HG02970 (cell line): Measurements from ENCODE around the gene LRBA.

Source experiments
- ATAC-seq: cut with Tn5 transposase; IDR thresholded peaks from one replicate; pipeline ENCODE4 v1.9.1; 2021; ENCODE audit warnings: mild to moderate bottlenecking, moderate library complexity, moderate number of reproducible peaks; ENCODE audit not compliant: unreplicated experiment, low FRiP score

LRBA gene

DNA sequence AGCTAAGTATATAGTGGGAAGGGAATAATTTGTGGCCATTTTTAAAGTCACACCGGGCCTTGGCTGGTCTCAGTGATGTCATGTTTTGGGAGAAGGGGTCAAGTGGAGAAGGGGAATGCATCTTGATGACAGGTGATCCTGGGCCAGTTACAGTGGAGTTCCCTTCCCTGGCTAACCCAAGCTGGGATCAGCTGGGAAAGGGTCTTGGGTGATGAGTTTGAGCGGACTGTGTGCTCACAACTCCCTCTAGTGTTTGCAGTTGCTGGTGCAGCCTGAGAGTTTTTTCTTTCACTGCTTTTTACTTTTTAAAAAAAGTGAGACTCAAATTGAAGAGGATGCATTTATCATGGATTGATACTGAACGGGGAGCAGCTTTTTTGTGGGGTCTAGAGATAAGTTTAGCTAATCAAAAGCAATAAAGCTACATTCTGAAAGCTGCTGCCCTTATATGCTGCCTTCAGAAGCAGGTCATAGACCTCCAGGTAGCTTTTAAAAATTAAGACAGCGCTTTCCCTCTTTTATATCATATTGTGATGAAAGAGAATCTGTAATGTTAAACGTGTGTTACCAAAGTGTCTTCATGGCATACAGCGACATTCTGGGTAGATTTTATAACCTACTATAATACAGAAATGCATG is 772.1 kb downstream of the LRBA start:
- ATAC-seq, result no peak

DNA sequence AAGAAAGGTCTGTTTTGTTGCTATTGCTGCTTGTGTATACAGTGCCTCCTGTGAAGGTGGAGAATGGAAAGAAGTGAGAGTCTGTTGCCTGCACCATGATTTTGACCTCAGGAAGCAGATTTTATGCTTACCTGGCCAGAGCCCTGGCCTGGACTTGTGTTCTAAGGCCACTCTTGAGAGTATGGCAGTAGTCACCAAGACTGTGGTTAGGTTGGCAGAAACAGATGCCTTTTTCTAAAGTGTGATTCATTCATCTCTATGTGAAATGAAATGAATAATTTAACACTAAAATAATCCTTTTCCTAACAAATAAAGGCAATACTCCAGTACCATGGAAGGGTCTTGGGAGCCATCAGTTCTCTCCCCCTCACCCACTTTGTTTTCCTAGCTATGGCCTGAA is 775.1 kb downstream of the LRBA start:
- ATAC-seq, result no peak

DNA sequence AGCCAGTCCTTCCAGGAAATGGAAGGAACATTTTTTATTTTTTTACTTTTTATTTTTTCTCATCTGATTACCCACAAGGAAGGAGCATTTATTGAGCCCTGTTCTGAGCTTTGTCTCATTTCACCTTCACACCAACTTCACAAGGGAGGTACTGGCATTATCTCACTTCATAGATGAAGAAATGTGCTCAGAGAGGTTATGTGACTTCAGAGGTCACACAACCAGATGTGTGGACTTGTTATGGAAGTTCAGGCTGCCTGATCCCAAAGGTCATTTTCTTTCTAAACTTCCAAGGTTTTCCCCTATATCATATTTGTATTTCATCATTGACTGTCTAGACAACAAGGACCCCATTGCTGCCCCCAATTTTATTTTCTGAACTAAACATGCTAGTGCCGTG is 776.5 kb downstream of the LRBA start:
- ATAC-seq, result no peak

DNA sequence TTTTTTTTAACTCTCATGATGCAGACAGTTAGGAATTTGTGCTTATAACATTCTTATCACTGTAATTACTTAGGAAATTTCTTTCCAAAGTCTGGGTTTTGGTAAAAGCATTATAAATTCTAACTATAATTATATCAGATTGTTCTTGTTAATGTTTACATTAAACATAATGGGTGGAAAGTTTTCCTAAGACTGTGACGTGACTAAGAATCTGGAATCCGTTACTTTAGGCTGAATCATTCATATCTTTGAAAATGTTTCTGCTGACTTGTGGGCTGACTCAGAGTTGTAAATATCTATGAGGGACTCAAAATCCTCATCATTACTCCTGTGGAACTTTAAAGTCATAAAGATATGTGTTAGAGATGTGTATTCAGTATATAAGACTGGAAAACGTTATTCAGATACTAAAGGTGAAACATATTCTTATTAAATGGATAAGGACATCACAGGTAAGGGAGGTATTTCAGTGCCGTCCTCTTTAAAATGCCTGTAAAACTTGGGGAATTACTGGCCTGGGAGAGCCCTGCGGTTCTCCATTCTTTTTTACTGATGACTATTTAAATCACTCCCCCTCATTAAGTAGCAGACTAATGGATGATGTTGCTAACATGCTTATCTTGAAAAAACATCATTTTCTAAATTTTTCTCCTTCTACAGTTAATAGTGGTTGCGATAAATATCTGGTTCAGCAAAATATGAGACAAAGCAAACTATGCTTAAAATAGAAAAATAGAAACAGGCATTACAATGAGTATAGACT is 777.8 kb downstream of the LRBA start:
- no peak for ATAC-seq

DNA sequence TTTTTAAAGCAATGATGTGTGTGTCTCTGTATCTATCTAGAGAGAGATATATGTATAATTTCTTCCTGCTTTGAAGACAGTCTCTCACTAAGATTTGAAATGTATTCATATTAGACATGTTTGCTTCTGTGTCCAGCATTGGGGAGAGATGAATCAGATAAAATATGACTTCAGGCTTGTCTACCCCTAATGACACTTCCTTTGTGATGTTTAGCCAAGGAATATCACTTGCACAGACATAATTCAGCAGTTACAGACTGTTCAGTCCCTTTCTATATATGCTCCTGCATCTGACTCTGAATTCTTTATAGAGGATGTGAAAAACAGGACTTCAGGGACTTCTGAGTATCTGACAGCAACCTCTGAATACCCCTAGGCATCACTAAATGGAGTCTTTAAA is 778.5 kb downstream of the LRBA start:
- no peak for ATAC-seq

DNA sequence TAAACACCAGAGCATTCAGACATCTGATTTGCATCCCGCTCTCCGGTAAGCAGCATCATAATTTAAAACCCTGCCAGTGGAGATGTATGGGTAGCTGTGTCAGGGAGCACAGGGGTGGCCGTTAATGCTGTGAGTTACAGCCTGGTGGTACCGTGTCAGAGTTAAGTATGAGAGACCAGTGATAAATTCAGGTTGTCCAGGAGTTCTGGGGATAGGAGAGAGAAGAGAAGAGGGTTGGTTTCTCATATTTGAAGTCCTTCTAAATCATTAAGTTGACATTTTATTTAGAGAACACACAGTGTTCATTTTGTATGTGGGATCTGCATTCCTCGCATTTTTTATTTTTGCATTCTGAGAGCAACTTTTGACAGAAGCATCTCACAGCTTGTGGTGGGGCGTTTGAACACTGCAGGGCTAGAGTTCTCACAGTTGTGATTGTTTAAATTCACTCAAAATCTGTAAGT is 779.2 kb downstream of the LRBA start:
- no peak for ATAC-seq

DNA sequence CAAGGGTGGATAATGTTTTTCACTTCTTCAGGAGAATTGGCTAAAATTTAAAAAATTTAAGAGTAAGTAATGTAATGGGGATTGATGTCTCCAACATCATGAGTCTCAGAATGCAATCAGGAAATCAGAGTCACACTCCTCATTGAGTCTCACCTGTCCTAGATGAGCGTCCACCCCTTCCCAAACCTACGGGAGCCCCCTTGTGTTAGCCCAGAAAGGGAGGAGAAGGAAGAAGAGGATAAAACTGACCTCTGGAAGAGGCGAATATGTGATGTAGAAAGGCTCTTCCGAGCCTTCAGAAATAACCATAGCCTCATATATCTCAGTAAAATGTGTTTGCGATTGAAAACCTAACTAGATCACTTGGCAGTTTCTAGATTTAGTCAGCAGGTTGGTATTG is 779.8 kb downstream of the LRBA start:
- ATAC-seq, result no peak

DNA sequence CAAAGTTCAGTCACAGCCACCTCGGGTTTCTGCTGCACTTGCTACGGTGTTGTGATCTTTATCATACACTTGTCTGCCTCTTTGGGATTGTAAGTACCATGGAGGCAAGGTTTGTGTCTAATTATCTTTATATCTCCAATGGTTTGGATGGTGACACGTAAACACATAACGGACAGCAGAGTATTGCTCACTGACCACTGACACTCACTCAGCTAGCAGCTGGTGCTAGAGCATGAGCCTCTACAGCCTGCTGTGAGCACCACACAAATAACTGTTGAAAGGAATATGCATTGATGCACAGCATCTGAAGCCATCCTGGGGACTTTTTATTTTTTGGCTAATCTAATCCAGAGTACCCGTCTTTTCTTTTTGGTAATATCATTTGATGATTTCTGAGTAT is 780.8 kb downstream of the LRBA start:
- ATAC-seq, result no peak

DNA sequence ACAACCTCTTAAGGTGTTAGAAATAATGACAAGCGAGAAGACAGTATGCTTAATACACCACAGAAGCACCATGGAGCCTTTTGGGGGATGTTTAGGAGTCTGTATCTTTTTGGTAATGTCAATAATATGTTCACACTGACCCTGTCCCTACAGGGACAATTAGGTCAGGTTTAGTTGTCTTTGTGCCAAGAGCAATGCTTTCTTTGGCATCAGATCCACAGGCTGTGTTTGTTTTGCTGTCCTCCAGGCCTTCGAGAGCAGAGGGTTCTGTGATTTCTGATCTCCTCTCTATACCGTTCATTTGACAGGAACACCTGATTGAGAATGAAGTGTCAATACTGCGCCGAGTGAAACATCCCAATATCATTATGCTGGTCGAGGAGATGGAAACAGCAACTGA is 783.1 kb downstream of the LRBA start:
- ATAC-seq, result no peak

DNA sequence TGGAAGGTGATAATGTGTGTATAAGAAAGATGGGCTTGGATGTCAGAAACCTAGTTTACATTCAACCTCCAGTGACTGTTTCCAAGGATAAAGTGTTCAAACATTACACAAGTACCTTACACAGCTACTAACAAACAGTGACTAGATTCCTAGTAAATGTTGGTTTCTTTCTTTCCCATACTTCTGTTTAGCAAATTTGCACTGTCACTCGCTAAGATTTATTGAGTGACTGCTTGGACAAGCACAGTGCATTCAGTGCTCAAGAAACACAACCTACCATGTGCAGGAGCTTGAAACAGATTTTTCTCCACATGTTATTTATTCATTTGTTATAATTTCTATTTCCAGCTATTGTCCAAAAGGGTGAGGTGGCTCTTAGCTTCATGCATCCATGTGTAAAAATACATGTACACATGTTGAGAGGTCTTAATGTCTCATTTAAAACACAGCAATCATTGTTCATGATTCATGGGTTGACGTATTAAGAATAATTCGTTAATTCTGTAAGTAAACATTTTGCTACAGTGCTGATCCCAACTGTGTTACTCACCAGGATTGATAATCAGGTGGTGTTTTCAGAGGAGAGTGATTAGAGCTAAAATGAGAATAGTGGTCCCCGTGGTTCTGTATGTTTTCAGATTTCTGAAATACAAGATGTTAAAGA is 783.8 kb downstream of the LRBA start:
- ATAC-seq, result no peak

DNA sequence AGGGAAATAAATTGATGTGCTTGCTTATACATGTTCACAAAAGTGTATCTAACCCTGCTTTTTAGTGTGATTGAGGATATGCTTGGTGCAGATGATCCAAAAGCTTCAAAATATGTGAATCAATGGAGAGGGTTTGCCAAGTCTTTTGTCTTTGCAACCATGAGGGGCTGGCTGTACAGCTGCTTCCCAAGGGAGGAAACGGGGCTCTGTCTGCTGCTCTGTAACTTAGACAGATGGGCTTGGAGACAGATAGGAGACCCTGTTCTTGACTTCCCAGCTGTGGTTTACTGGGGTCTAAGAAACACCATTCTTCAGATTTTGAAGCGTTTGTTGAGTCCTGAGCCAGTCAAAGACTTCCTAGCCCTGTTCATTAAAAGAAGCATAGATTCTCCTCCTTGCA is 784.5 kb downstream of the LRBA start:
- no peak for ATAC-seq

DNA sequence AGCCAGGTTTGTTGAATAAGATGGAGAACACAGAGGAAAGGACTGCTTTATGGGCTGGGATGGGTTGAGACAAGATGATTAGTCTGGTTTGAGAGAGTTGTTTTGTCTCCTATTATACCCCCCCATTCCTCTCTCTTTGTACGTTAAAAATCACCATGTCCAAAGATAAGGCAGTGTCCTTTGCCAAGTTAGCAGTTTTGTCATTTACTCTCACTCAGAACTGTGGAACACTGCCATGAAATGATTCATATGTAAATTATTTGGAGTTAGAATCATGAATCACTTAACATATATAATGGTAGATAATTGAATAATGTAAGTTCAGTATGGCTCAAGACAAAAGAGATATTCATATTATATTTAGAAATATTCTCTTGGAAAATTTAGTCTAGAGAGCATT is 785.6 kb downstream of the LRBA start:
- no peak for ATAC-seq

DNA sequence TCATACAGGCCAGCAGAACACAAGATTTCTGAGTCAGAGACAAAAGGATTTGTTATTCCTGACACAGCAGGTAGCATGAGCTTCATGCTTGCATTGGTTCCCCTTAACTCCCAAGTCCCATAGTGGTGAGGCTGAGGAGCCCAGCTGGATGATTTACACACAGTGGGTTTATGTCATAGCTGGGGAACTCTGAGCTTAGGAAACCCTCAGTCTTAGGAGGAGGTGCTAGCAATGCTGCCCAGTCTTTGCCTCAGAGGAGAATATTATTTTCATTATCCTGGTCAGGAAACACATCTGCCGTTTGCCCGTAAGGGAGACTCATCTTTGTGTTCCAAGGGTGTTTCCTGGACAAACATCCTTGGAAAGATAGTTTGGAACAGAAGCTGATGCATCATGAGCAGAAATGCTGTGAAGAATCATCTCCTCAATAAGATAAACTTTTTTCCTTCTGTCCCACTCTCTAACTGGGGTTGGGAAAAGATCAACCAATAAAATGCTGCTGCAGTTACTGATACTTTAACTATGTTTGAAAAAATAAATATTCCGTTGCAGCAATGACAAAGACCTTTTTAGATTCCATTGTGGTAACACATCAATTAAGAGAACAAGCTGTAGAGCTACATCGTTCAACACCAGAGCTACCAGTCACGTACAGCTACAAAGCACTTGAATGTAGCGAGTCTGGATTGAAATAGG is 790.0 kb downstream of the LRBA start:
- no peak for ATAC-seq

DNA sequence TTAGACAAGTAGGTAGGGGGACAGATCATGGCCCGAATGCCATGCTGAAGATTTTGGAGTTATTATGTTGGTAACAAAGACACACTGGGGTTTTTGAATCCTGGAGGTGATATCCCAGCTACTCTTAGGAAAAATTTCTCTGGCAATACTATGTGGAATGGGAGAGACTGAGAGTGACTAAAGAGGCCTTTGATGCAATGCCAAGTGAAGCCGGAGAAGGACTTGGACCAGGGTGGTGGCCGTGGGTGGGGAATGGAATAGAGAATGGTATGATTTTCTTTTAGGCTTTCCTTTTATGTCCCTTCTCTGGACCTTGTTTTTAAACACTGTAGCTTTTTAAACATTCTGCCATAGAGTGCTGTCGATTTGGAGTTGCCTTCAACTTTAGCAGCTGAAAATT is 795.2 kb downstream of the LRBA start:
- ATAC-seq, result no peak

DNA sequence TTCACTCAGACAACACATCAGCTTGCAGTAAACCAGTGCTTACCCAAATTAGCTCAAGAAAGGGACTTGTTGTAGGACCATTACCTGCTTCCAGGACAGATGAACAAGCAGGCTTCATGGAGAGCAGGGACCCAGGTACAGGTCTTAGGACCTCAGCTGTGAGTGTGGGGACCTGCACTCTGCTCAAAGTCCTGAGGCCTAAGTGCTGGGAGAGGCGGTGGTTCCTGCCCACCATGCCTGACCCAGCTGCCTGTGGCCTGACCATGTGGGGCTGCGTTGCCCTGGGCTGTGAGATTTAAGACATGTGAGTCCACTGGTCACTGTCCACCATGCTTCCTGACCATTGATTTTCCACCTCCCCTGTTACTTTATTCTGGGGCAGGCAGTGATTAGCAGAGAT is 796.6 kb downstream of the LRBA start:
- no peak for ATAC-seq

DNA sequence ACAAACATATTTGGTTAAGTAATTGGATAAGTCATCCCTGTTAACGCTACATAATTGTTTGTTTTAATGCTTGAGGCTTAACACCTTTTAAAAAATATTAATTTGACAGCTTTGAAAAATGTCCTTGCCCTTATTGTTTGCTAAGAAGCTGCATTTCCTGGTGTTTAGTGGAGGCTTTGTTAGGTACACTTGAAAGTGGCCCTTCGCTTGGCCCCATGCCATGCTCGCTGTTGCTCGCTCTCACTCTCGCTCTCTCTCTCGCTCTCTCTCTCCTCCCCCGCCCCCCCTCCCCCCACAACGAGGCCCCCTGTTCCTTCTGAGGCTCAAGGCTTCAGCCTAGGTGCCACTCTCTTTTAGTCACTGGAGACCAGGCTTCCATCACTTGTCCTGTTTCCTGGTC is 797.3 kb downstream of the LRBA start:
- no peak for ATAC-seq

DNA sequence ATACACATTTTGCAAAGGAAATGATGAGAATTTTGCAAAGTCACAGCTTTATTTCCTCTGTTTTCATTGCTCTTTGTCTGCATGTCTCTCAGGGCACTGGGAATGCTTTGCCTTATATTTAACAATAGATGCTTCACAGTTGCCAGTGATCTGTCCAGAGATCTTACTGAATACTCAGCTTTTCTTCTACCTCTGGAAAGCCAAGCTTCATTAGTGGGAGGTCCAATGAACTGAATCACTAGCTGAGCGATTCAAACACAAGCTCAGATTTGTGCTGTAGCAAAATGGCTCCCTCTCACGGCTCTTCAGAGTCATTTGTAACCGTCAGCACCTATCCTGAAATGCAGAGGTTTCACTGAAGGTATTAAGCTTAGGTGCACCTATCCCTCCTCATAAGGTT is 797.9 kb downstream of the LRBA start:
- ATAC-seq, result no peak

DNA sequence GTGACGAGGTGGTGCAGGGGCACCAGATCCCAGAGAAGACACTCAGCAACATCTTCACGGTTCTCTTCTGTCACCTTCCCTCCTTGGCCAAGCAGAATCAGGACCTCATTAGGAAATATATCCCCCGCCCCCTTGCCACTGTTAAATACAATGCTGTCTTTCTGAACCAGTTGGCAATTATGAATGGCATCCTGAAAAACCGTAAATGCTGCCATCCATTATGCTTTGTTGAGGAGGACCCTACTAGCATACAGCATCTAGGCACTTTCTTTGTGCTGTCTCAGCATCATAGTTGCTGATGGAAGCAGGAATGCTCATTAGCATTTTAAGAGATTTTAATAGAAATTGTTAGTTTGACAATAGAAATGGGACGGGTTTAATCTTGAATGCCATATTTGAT is 798.4 kb downstream of the LRBA start:
- no peak for ATAC-seq

DNA sequence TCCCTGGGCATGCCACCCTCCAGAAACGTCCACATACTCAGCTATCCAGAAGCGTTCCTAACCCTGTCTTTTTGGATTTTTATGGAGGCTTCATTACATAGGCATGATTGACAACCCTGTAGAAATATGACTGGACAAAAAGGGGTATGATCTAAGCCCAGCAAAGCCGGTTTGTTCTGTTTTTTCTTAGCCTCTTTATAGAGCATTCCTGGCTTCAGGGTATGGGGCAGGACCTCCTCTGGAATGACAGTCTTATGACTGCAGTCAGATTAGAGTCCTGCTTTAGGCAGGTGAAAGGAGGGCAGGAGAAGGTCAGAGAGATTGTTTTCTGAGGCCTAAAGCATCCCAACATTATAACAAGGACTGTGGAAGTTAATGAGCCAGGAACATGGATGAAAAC is 799.5 kb downstream of the LRBA start:
- no peak for ATAC-seq
